NCI-H1436 treated with DMSO at 0.1 percent for 48 hours (cell line): ENCODE data around the gene KEAP1.

Source experiments
- DNase-seq: peaks from one replicate; lab custom pipeline; 2025; lab: John Stamatoyannopoulos, UW

Gene KEAP1

GRCh38 chr19:10523135-10523636, 20.0 kb upstream of the KEAP1 start:
- no peak for DNase-seq

GRCh38 chr19:10521461-10522171, 18.5 kb upstream of the KEAP1 start:
- no peak for DNase-seq

GRCh38 chr19:10520652-10521318, 17.6 kb upstream of the KEAP1 start:
- no peak for DNase-seq

GRCh38 chr19:10519421-10519820, 16.3 kb upstream of the KEAP1 start:
- DNase-seq, result no peak

- DNase-seq, result no peak
These were observed 15.5 kb upstream of the KEAP1 start for GRCh38 chr19:10518444-10519361.

GRCh38 chr19:10517760-10518443, 14.7 kb upstream of the KEAP1 start:
- DNase-seq, result no peak

- DNase-seq, result no peak
These were observed 14.2 kb upstream of the KEAP1 start, which contains the start of gene S1PR5 for GRCh38 chr19:10517361-10517759. Gene S1PR5 (minus strand): TSS chr19:10517447. CDS start chr19:10515011, 2,436 bp downstream.

GRCh38 chr19:10516671-10517286, 13.6 kb upstream of the KEAP1 start:
- DNase-seq, result no peak

GRCh38 chr19:10516064-10516385, 12.9 kb upstream of the KEAP1 start:
- no peak for DNase-seq

- DNase-seq, result no peak
These were observed 11.3 kb upstream of the KEAP1 start for GRCh38 chr19:10514211-10515145.

GRCh38 chr19:10513223-10513622, 10.1 kb upstream of the KEAP1 start:
- no peak for DNase-seq

- DNase-seq, result no peak
These were observed 7.2 kb upstream of the KEAP1 start for GRCh38 chr19:10510301-10510802.

- DNase-seq, result no peak
These were observed 5.6 kb upstream of the KEAP1 start for GRCh38 chr19:10508707-10509106.

- no peak for DNase-seq
These were observed 4.9 kb upstream of the KEAP1 start for GRCh38 chr19:10508036-10508435.

- DNase-seq, result no peak
These were observed 2.5 kb upstream of the KEAP1 start for GRCh38 chr19:10505583-10506229.

GRCh38 chr19:10502524-10503001, 593 bp downstream of the KEAP1 start:
- peak; percentile 32 for DNase-seq

GRCh38 chr19:10501971-10502523, 1.1 kb downstream of the KEAP1 start:
- DNase-seq, result no peak

GRCh38 chr19:10500247-10500592, 2.9 kb downstream of the KEAP1 start:
- DNase-seq, result no peak

GRCh38 chr19:10499550-10500246, 3.5 kb downstream of the KEAP1 start:
- DNase-seq, result no peak
